H9 (cell line): ENCODE data around the gene RPA1. TPM values are rescaled to one million over a fixed set of nuclear protein-coding genes. Genes with fewer than 3 reads are reported as not detected.

Experiments
- DNase-seq: peaks from one replicate; pipeline ENCODE4 v3.0.0-alpha.2; 2017
- H2AFZ ChIP-seq: one replicate; pipeline ENCODE4 v1.6.1; 2013; ENCODE audit warnings: mild to moderate bottlenecking, low read length, control low read depth, moderate library complexity
- H2AK5ac ChIP-seq: 2 replicates; pipeline ENCODE4 v1.6.1; 2013; ENCODE audit warnings: low read length, control low read depth, mixed read lengths; ENCODE audit not compliant: insufficient read length
- H2BK120ac ChIP-seq: one replicate; pipeline ENCODE4 v1.6.1; 2013; ENCODE audit warnings: low read depth, mild to moderate bottlenecking, low read length, control low read depth, inconsistent platforms; ENCODE audit not compliant: poor library complexity, severe bottlenecking
- H2BK12ac ChIP-seq: 2 replicates; pipeline ENCODE4 v1.6.1; 2013; ENCODE audit warnings: low read length, control low read depth, mixed read lengths, low read depth; ENCODE audit not compliant: insufficient read length
- H2BK15ac ChIP-seq: 2 replicates; pipeline ENCODE4 v1.6.1; 2013; ENCODE audit warnings: low read depth, low read length, control low read depth
- H2BK20ac ChIP-seq: one replicate; pipeline ENCODE4 v1.6.1; 2013; ENCODE audit warnings: low read depth, mild to moderate bottlenecking, low read length, control low read depth, inconsistent platforms; ENCODE audit not compliant: poor library complexity, severe bottlenecking
- H2BK5ac ChIP-seq: 2 replicates; pipeline ENCODE4 v1.6.1; 2013; ENCODE audit warnings: low read length, control low read depth, mixed read lengths; ENCODE audit not compliant: insufficient read length
- H3K14ac ChIP-seq: 2 replicates; pipeline ENCODE4 v1.6.1; 2013; ENCODE audit warnings: low read length, control low read depth; ENCODE audit not compliant: insufficient read depth
- H3K18ac ChIP-seq: 2 replicates; pipeline ENCODE4 v1.6.1; 2013; ENCODE audit warnings: low read depth, mild to moderate bottlenecking, mixed read lengths, low read length, control low read depth; ENCODE audit not compliant: insufficient read length
- H3K23ac ChIP-seq: 2 replicates; pipeline ENCODE4 v1.6.1; 2013; ENCODE audit warnings: low read length, control low read depth, mixed read lengths, low read depth; ENCODE audit not compliant: insufficient read length
- H3K23me2 ChIP-seq: 2 replicates; pipeline ENCODE4 v1.6.1; 2013; ENCODE audit warnings: low read depth, mild to moderate bottlenecking, mixed read lengths, low read length, control low read depth; ENCODE audit not compliant: insufficient read length, poor library complexity, severe bottlenecking
- H3K27ac ChIP-seq: 2 replicates; pipeline ENCODE4 v1.5.1; 2013; ENCODE audit warnings: low read length, control low read depth, mixed read lengths, low read depth; ENCODE audit not compliant: insufficient read length
- H3K27me3 ChIP-seq: 2 replicates; pipeline ENCODE4 v1.6.1; 2013; ENCODE audit warnings: low read length, control low read depth, inconsistent platforms; ENCODE audit not compliant: insufficient read depth
- H3K4ac ChIP-seq: 2 replicates; pipeline ENCODE4 v1.6.1; 2013; ENCODE audit warnings: low read depth, mild to moderate bottlenecking, control low read depth, inconsistent platforms, low read length, moderate library complexity
- H3K4me1 ChIP-seq: 2 replicates; pipeline ENCODE4 v1.6.1; 2013; ENCODE audit warnings: low read length, control low read depth, inconsistent platforms; ENCODE audit not compliant: insufficient read depth
- H3K4me2 ChIP-seq: 2 replicates; pipeline ENCODE4 v1.6.1; 2013; ENCODE audit warnings: low read length, control low read depth, mixed read lengths; ENCODE audit not compliant: insufficient read length, insufficient read depth
- H3K56ac ChIP-seq: 2 replicates; pipeline ENCODE4 v1.6.1; 2013; ENCODE audit warnings: low read depth, mild to moderate bottlenecking, mixed read lengths, low read length, control low read depth; ENCODE audit not compliant: insufficient read length
- H3K79me1 ChIP-seq: 2 replicates; pipeline ENCODE4 v1.6.1; 2013; ENCODE audit warnings: low read depth, mild to moderate bottlenecking, moderate library complexity, low read length, control low read depth, inconsistent platforms; ENCODE audit not compliant: insufficient read depth, poor library complexity, severe bottlenecking
- H3K79me2 ChIP-seq: 2 replicates; pipeline ENCODE4 v1.6.1; 2013; ENCODE audit warnings: low read length, control low read depth, inconsistent platforms; ENCODE audit not compliant: insufficient read depth
- H3K9ac ChIP-seq: 2 replicates; pipeline ENCODE4 v1.6.1; 2013; ENCODE audit warnings: low read length, control low read depth, mixed read lengths; ENCODE audit not compliant: insufficient read length; ENCODE audit errors: extremely low read depth
- H3K9me3 ChIP-seq: one replicate; pipeline ENCODE4 v1.6.1; 2013; ENCODE audit warnings: low read depth, low read length, inconsistent platforms; ENCODE audit not compliant: control insufficient read depth
- H3T11ph ChIP-seq: one replicate; pipeline ENCODE4 v1.6.1; 2013; ENCODE audit warnings: mild to moderate bottlenecking, low read length, control low read depth, inconsistent platforms
- H4K20me1 ChIP-seq: one replicate; pipeline ENCODE4 v1.6.1; 2013; ENCODE audit not compliant: control insufficient read depth, insufficient read length, insufficient read depth
- H4K5ac ChIP-seq: 2 replicates; pipeline ENCODE4 v1.6.1; 2013; ENCODE audit warnings: low read depth, mild to moderate bottlenecking, mixed read lengths, low read length, control low read depth; ENCODE audit not compliant: insufficient read length
- H4K8ac ChIP-seq: replicated peaks from 2 replicates; pipeline ENCODE4 v1.6.1; 2013; ENCODE audit warnings: low read length, control low read depth, mixed read lengths, low read depth; ENCODE audit not compliant: insufficient read length
- H4K91ac ChIP-seq: 2 replicates; pipeline ENCODE4 v1.6.1; 2013; ENCODE audit warnings: low read depth, mild to moderate bottlenecking, moderate library complexity, mixed read lengths, low read length, control low read depth; ENCODE audit not compliant: insufficient read length
- H3K27ac Mint-ChIP-seq, 3 experiments: 2 replicates in 2 of 3; 3 replicates in 1 of 3; pipeline ENCODE4 v1.8.0; 2020 to 2021; ENCODE audit warnings: mixed read lengths in 3 of 3, mild to moderate bottlenecking in 1 of 3, moderate library complexity in 1 of 3
- H3K27me3 Mint-ChIP-seq: 2 replicates; pipeline ENCODE4 v1.8.0; 2021; ENCODE audit warnings: low read depth, mild to moderate bottlenecking, moderate library complexity, mixed read lengths
- H3K36me3 Mint-ChIP-seq, 3 experiments: 2 replicates in 2 of 3; 3 replicates in 1 of 3; pipeline ENCODE4 v1.8.0; 2020 to 2021; ENCODE audit warnings: low read depth in 3 of 3, mixed read lengths in 3 of 3; ENCODE audit not compliant: insufficient read depth in 1 of 3
- H3K4me1 Mint-ChIP-seq, 2 experiments: 2 replicates each; pipeline ENCODE4 v1.8.0; 2020; ENCODE audit warnings: mixed read lengths in 2 of 2
- H3K4me3 Mint-ChIP-seq, 2 experiments: 2 replicates in 1 of 2; 3 replicates in 1 of 2; pipeline ENCODE4 v1.8.0; 2020 to 2021; ENCODE audit warnings: mild to moderate bottlenecking in 2 of 2, mixed read lengths in 2 of 2, moderate library complexity in 1 of 2
- H3K9me3 Mint-ChIP-seq, 2 experiments: 2 replicates in 1 of 2; 3 replicates in 1 of 2; pipeline ENCODE4 v1.8.0; 2020; ENCODE audit warnings: mild to moderate bottlenecking in 2 of 2, mixed read lengths in 2 of 2, moderate library complexity in 1 of 2
- WGBS: extraction: QIAGEN DNeasy Blood & Tissue Kit; methylation state at CpG from one replicate; pipeline ENCODE4 v1.1.7; 2013; ENCODE audit warnings: missing lambda C conversion rate, low lambda C conversion rate, mixed read lengths; ENCODE audit not compliant: insufficient read length; ENCODE audit errors: extremely low coverage; 5-methylcytosine and 5-hydroxymethylcytosine counted together
- total RNA-seq: library from RNA; stranded (reverse); gene quantifications from 2 replicates; pipeline ENCODE4 v1.2.1, GENCODE V29; 2021
- TF ChIP-seq, protein P1 (sequence below): fragments of 200-600 bp; sonication (generic); conservative IDR thresholded peaks from 3 replicates; pipeline ENCODE4 v1.8.0; 2021; ENCODE audit warnings: antibody characterized with exemption, mild to moderate bottlenecking

Gene RPA1
- total RNA-seq, 1 experiment from 2014 or later = 215 TPM

- Mint-ChIP-seq H3K4me3 (no peak overlapping the region), H3K36me3 (peaks cover 0 to 34% (median 8%) of the 10 kb centered on the region in 3 experiments; a peak in 5 of 7 replicates), H3K4me1 (no peaks in the 10 kb centered on the region), H3K9me3 (no peaks in the 10 kb centered on the region), H3K27ac (peak overlapping the region in 2 of 3 experiments; percentile 44 to 68; a peak in 3 of 7 replicates), H3K27me3 (no peaks in the 10 kb centered on the region)
- no peak overlapping the region for H4K8ac ChIP-seq
- DNase-seq = no peak
- WGBS = no CpG with 5 or more reads among the region's 23 CpGs
- no peaks in the 10 kb centered on the region for H3K4me1 ChIP-seq
- no peak overlapping the region for H2BK20ac ChIP-seq
- no peak overlapping the region for H3K18ac ChIP-seq
- no peak overlapping the region for H2BK15ac ChIP-seq
- no peak overlapping the region for H3K27ac ChIP-seq
- no peaks in the 10 kb centered on the region for H3K27me3 ChIP-seq
- H3K4me2 ChIP-seq = no peak overlapping the region
- no peak overlapping the region for H3K4ac ChIP-seq
- H2AFZ ChIP-seq = no peak overlapping the region
- H3T11ph ChIP-seq = no peak overlapping the region
- H3K23ac ChIP-seq = no peak overlapping the region
- no peak overlapping the region for H2BK12ac ChIP-seq
- H4K20me1 ChIP-seq = no peaks in the 10 kb centered on the region
- no peak overlapping the region for H4K91ac ChIP-seq
- no peaks in the 10 kb centered on the region for H3K79me2 ChIP-seq
- H3K23me2 ChIP-seq = no peaks in the 10 kb centered on the region
- no peak overlapping the region for H2BK120ac ChIP-seq
- no peaks in the 10 kb centered on the region for H3K9me3 ChIP-seq
- no peak overlapping the region for H4K5ac ChIP-seq
- no peak overlapping the region for H3K56ac ChIP-seq
- no peak overlapping the region for H2AK5ac ChIP-seq
- H3K14ac ChIP-seq = no peak overlapping the region
- no peak overlapping the region for H3K9ac ChIP-seq
- H3K79me1 ChIP-seq = no peaks in the 10 kb centered on the region
- H2BK5ac ChIP-seq = no peak overlapping the region
- TF ChIP-seq, protein P1, sequence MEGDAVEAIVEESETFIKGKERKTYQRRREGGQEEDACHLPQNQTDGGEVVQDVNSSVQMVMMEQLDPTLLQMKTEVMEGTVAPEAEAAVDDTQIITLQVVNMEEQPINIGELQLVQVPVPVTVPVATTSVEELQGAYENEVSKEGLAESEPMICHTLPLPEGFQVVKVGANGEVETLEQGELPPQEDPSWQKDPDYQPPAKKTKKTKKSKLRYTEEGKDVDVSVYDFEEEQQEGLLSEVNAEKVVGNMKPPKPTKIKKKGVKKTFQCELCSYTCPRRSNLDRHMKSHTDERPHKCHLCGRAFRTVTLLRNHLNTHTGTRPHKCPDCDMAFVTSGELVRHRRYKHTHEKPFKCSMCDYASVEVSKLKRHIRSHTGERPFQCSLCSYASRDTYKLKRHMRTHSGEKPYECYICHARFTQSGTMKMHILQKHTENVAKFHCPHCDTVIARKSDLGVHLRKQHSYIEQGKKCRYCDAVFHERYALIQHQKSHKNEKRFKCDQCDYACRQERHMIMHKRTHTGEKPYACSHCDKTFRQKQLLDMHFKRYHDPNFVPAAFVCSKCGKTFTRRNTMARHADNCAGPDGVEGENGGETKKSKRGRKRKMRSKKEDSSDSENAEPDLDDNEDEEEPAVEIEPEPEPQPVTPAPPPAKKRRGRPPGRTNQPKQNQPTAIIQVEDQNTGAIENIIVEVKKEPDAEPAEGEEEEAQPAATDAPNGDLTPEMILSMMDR = no peak
Observed at GRCh38 chr17:1792495-1793446, 37.0 kb upstream of the RPA1 start.
